GM06990 (cell line): ENCODE data around the gene HS3ST5.

Experiments used
- DNase-seq: peaks from one replicate; pipeline ENCODE4 v3.0.0-alpha.2; 2011; ENCODE audit not compliant: insufficient read length; ENCODE audit errors: extremely low read depth
- H3K27me3 ChIP-seq: replicated peaks from 2 replicates; pipeline ENCODE4 v1.6.0; 2011; ENCODE audit warnings: low read length; ENCODE audit not compliant: control insufficient read depth, insufficient read depth
- H3K36me3 ChIP-seq: 2 replicates; pipeline ENCODE4 v1.5.1; 2011; ENCODE audit warnings: low read length; ENCODE audit not compliant: control insufficient read depth, insufficient read depth
- H3K4me3 ChIP-seq: replicated peaks from 2 replicates; pipeline ENCODE4 v1.5.1; 2011; ENCODE audit warnings: low read depth, mild to moderate bottlenecking, control low read depth, low read length
- CTCF ChIP-seq: IDR thresholded peaks from 2 replicates; pipeline ENCODE4 v1.5.1; 2011; ENCODE audit warnings: low read length, control low read depth, mild to moderate bottlenecking, inconsistent platforms; ENCODE audit not compliant: insufficient read depth, poor library complexity, severe bottlenecking

HS3ST5 gene

GRCh38 chr6:114158838-114159694 lies 183.8 kb downstream of the HS3ST5 start:
- Histone ChIP-seq H3K36me3 (no peaks in the 10 kb centered on the region), H3K4me3 (no peak overlapping the region), H3K27me3 (no peaks in the 10 kb centered on the region)
- TF ChIP-seq CTCF = no peak
- no peak for DNase-seq

- no peak for TF ChIP-seq CTCF
- H3K27me3 ChIP-seq = no peaks in the 10 kb centered on the region
- DNase-seq = no peak
- no peak overlapping the region for H3K4me3 ChIP-seq
- H3K36me3 ChIP-seq = no peaks in the 10 kb centered on the region
Observed at GRCh38 chr6:114158411-114158810, 184.4 kb downstream of the HS3ST5 start.

GRCh38 chr6:114157848-114158247 lies 185.0 kb downstream of the HS3ST5 start:
- TF ChIP-seq CTCF = no peak
- Histone ChIP-seq H3K36me3 (no peaks in the 10 kb centered on the region), H3K27me3 (no peaks in the 10 kb centered on the region), H3K4me3 (no peak overlapping the region)
- no peak for DNase-seq

GRCh38 chr6:114155763-114156162 lies 187.1 kb downstream of the HS3ST5 start:
- no peak for DNase-seq
- no peak for TF ChIP-seq CTCF
- Histone ChIP-seq H3K36me3 (no peaks in the 10 kb centered on the region), H3K4me3 (no peak overlapping the region), H3K27me3 (no peaks in the 10 kb centered on the region)

- H3K36me3 ChIP-seq = no peaks in the 10 kb centered on the region
- no peak overlapping the region for H3K4me3 ChIP-seq
- no peak for DNase-seq
- no peaks in the 10 kb centered on the region for H3K27me3 ChIP-seq
- no peak for TF ChIP-seq CTCF
Observed at GRCh38 chr6:114154812-114155211, 188.0 kb downstream of the HS3ST5 start.
